CD4-positive, CD25-positive, alpha-beta regulatory T cell (primary cell): ENCODE data around the gene IL18RAP. TPM values are rescaled to one million over a fixed set of nuclear protein-coding genes. Genes with fewer than 3 reads are reported as not detected.
A peak's percentile ranks its signal among the peaks of the same experiment; 100 is the strongest.

Experiments
- ATAC-seq, 2 donors: fragments of 150-1000 bp; cut with Tn5 transposase; one replicate each; pipeline ENCODE4 v1.10.0; 2021; ENCODE audit warnings: low read depth in 2 of 2, moderate number of reproducible peaks in 2 of 2, moderate library complexity in 1 of 2
- DNase-seq, 3 donors: peaks; one replicate each; pipeline versions ENCODE4 v3.0.0 to v3.0.0-alpha.2; 2012 to 2022; ENCODE audit warnings: mixed read lengths in 1 of 3
- H3K27ac ChIP-seq: one replicate; pipeline ENCODE4 v1.7.0; 2013; ENCODE audit warnings: mild to moderate bottlenecking, low read length; ENCODE audit not compliant: insufficient read depth, poor library complexity, severe bottlenecking
- H3K27me3 ChIP-seq: one replicate; pipeline ENCODE4 v1.7.0; 2013; ENCODE audit warnings: low read length; ENCODE audit not compliant: control insufficient read depth, insufficient read depth
- H3K36me3 ChIP-seq: one replicate; pipeline ENCODE4 v1.7.0; 2013; ENCODE audit warnings: mild to moderate bottlenecking, low read length, moderate library complexity; ENCODE audit not compliant: control insufficient read depth, insufficient read depth
- H3K4me1 ChIP-seq: 2 replicates; pipeline ENCODE4 v1.7.0; 2013; ENCODE audit warnings: mild to moderate bottlenecking, low read length; ENCODE audit not compliant: insufficient read depth, control insufficient read depth, poor library complexity, severe bottlenecking
- H3K4me3 ChIP-seq: one replicate; pipeline ENCODE4 v1.7.0; 2013; ENCODE audit warnings: low read depth, mild to moderate bottlenecking, low read length, moderate library complexity
- H3K9me3 ChIP-seq, 2 experiments: 1 replicate in 1 of 2; 2 replicates in 1 of 2; pipeline ENCODE4 v1.7.0; 2013; ENCODE audit warnings: low read length in 2 of 2, mild to moderate bottlenecking in 1 of 2, moderate library complexity in 1 of 2; ENCODE audit not compliant: control insufficient read depth in 2 of 2
- H3K27ac Mint-ChIP-seq, 3 donors: one replicate each; pipeline ENCODE4 v1.8.0; 2020 to 2022; ENCODE audit warnings: mild to moderate bottlenecking in 3 of 3, mixed read lengths in 3 of 3, moderate library complexity in 2 of 3
- H3K27me3 Mint-ChIP-seq: one replicate; pipeline ENCODE4 v1.8.0; 2022; ENCODE audit warnings: mild to moderate bottlenecking, mixed read lengths
- H3K36me3 Mint-ChIP-seq: one replicate; pipeline ENCODE4 v1.8.0; 2020; ENCODE audit warnings: mixed read lengths
- H3K4me1 Mint-ChIP-seq, 4 donors: one replicate each; pipeline ENCODE4 v1.8.0; 2020 to 2022; ENCODE audit warnings: mixed read lengths in 4 of 4, mild to moderate bottlenecking in 1 of 4
- H3K4me3 Mint-ChIP-seq, 4 donors: one replicate each; pipeline ENCODE4 v1.8.0; 2020 to 2022; ENCODE audit warnings: mild to moderate bottlenecking in 4 of 4, mixed read lengths in 4 of 4, moderate library complexity in 3 of 4
- H3K9me3 Mint-ChIP-seq, 7 donors: one replicate each; pipeline ENCODE4 v1.8.0; 2020 to 2022; ENCODE audit warnings: mixed read lengths in 7 of 7, mild to moderate bottlenecking in 3 of 7, moderate library complexity in 2 of 7
- polyA plus RNA-seq, 4 donors: library from polyadenylated mRNA; unstranded; fragments of 300-500 nt; fragmentation: Illumina TruSeq; gene quantifications; one replicate each; pipeline ENCODE4 v1.2.3, GENCODE V29; 2021
- total RNA-seq: library from RNA; stranded (reverse); gene quantifications from one replicate; pipeline ENCODE4 v1.2.3, GENCODE V29; 2022

The IL18RAP gene
- total and polyA plus RNA-seq, 5 donors from 2014 or later = 0.41 to 0.44 TPM; not detected in 3

GRCh38 chr2:102424754-102425153, 1.8 kb downstream of the IL18RAP start:
- no peak overlapping the region for H3K4me3 ChIP-seq
- no peak overlapping the region for H3K4me3 Mint-ChIP-seq

GRCh38 chr2:102425441-102426132, 2.6 kb downstream of the IL18RAP start:
- Histone ChIP-seq H3K4me1 (no peaks in the 10 kb centered on the region), H3K4me3 (no peak overlapping the region), H3K27me3 (no peaks in the 10 kb centered on the region), H3K27ac (no peak overlapping the region), H3K36me3 (no peaks in the 10 kb centered on the region), H3K9me3 (no peaks in the 10 kb centered on the region)
- H3K4me1 Mint-ChIP-seq = peaks cover 15 to 43% (median 37%) of the 10 kb centered on the region in 4 donors
- no peaks in the 10 kb centered on the region for H3K36me3 Mint-ChIP-seq
- H3K4me3 Mint-ChIP-seq = no peak overlapping the region
- H3K27ac Mint-ChIP-seq = peak overlapping the region in 1 of 3 donors; percentile 20
- H3K9me3 Mint-ChIP-seq = peaks cover 0 to 2% (median 0%) of the 10 kb centered on the region in 7 donors
- H3K27me3 Mint-ChIP-seq = no peaks in the 10 kb centered on the region
- ATAC-seq (peak in 1 of 2 donors; percentile 23), DNase-seq (no peak)

More at GRCh38 chr2:102424754-102425153, 1.8 kb downstream of the IL18RAP start:
- Histone ChIP-seq H3K4me1 (peaks cover 1% of the 10 kb centered on the region), H3K27ac (no peak overlapping the region), H3K27me3 (no peaks in the 10 kb centered on the region), H3K36me3 (no peaks in the 10 kb centered on the region), H3K9me3 (no peaks in the 10 kb centered on the region)
- no peaks in the 10 kb centered on the region for H3K27me3 Mint-ChIP-seq
- ATAC-seq = peak in 1 of 2 donors; percentile 32
- H3K4me1 Mint-ChIP-seq = peaks cover 9 to 44% (median 33%) of the 10 kb centered on the region in 4 donors
- peak overlapping the region in 2 of 3 donors; percentile 49 to 83 for H3K27ac Mint-ChIP-seq
- DNase-seq = peak in 1 of 3 donors; percentile 23
- peaks cover 0 to 2% (median 0%) of the 10 kb centered on the region in 7 donors for H3K9me3 Mint-ChIP-seq
- H3K36me3 Mint-ChIP-seq = no peaks in the 10 kb centered on the region

GRCh38 chr2:102427249-102427648, 4.3 kb downstream of the IL18RAP start:
- no peak for ATAC-seq

GRCh38 chr2:102428573-102428972, 5.6 kb downstream of the IL18RAP start:
- Histone ChIP-seq H3K27me3 (no peaks in the 10 kb centered on the region), H3K36me3 (no peaks in the 10 kb centered on the region), H3K4me3 (no peak overlapping the region), H3K4me1 (no peaks in the 10 kb centered on the region), H3K9me3 (no peaks in the 10 kb centered on the region), H3K27ac (no peak overlapping the region)
- H3K36me3 Mint-ChIP-seq = no peaks in the 10 kb centered on the region
- ATAC-seq = no peak
- H3K4me1 Mint-ChIP-seq = peaks cover 15 to 30% (median 26%) of the 10 kb centered on the region in 4 donors
- H3K9me3 Mint-ChIP-seq = peaks cover 0 to 2% (median 0%) of the 10 kb centered on the region in 7 donors
- H3K4me3 Mint-ChIP-seq = no peak overlapping the region
- H3K27me3 Mint-ChIP-seq = no peaks in the 10 kb centered on the region
- DNase-seq = no peak
- no peak overlapping the region for H3K27ac Mint-ChIP-seq

More at GRCh38 chr2:102427249-102427648, 4.3 kb downstream of the IL18RAP start:
- no peak overlapping the region for H3K27ac ChIP-seq
- Mint-ChIP-seq H3K9me3 (peaks cover 0 to 2% (median 0%) of the 10 kb centered on the region in 7 donors), H3K27me3 (no peaks in the 10 kb centered on the region), H3K4me1 (peaks cover 15 to 38% (median 31%) of the 10 kb centered on the region in 4 donors), H3K36me3 (no peaks in the 10 kb centered on the region), H3K27ac (no peak overlapping the region), H3K4me3 (no peak overlapping the region)
- no peaks in the 10 kb centered on the region for H3K4me1 ChIP-seq
- no peak overlapping the region for H3K4me3 ChIP-seq
- no peaks in the 10 kb centered on the region for H3K36me3 ChIP-seq
- no peaks in the 10 kb centered on the region for H3K27me3 ChIP-seq
- DNase-seq = no peak
- no peaks in the 10 kb centered on the region for H3K9me3 ChIP-seq

- H3K9me3 ChIP-seq = no peaks in the 10 kb centered on the region
- Mint-ChIP-seq H3K36me3 (no peaks in the 10 kb centered on the region), H3K27me3 (no peaks in the 10 kb centered on the region), H3K4me3 (no peak overlapping the region), H3K4me1 (peaks cover 15 to 26% (median 25%) of the 10 kb centered on the region in 4 donors), H3K27ac (no peak overlapping the region), H3K9me3 (peaks cover 0 to 2% (median 0%) of the 10 kb centered on the region in 7 donors)
- no peak overlapping the region for H3K4me3 ChIP-seq
- DNase-seq = no peak
- no peaks in the 10 kb centered on the region for H3K36me3 ChIP-seq
- H3K27ac ChIP-seq = no peak overlapping the region
- H3K27me3 ChIP-seq = no peaks in the 10 kb centered on the region
- H3K4me1 ChIP-seq = peaks cover 3% of the 10 kb centered on the region
- ATAC-seq = no peak
Observed at GRCh38 chr2:102432386-102432785, 9.4 kb downstream of the IL18RAP start.

- peaks cover 15 to 25% (median 24%) of the 10 kb centered on the region in 4 donors for H3K4me1 Mint-ChIP-seq
Observed at GRCh38 chr2:102433973-102434654, 11.2 kb downstream of the IL18RAP start.

GRCh38 chr2:102434655-102435381, 11.9 kb downstream of the IL18RAP start:
- no peaks in the 10 kb centered on the region for H3K36me3 ChIP-seq
- no peak overlapping the region for H3K4me3 ChIP-seq
- Mint-ChIP-seq H3K27me3 (no peaks in the 10 kb centered on the region), H3K36me3 (no peaks in the 10 kb centered on the region), H3K4me1 (peaks cover 15 to 24% (median 21%) of the 10 kb centered on the region in 4 donors), H3K27ac (no peak overlapping the region), H3K9me3 (no peaks in the 10 kb centered on the region), H3K4me3 (peak overlapping the region in 1 of 4 donors; percentile 2)
- no peak overlapping the region for H3K27ac ChIP-seq
- DNase-seq (no peak), ATAC-seq (no peak)
- peaks cover 3% of the 10 kb centered on the region for H3K4me1 ChIP-seq
- no peaks in the 10 kb centered on the region for H3K9me3 ChIP-seq
- no peaks in the 10 kb centered on the region for H3K27me3 ChIP-seq

More at GRCh38 chr2:102433973-102434654, 11.2 kb downstream of the IL18RAP start:
- Histone ChIP-seq H3K36me3 (no peaks in the 10 kb centered on the region), H3K4me1 (peaks cover 3% of the 10 kb centered on the region), H3K27ac (no peak overlapping the region), H3K27me3 (no peaks in the 10 kb centered on the region), H3K4me3 (no peak overlapping the region), H3K9me3 (no peaks in the 10 kb centered on the region)
- ATAC-seq = no peak
- Mint-ChIP-seq H3K9me3 (peaks cover 0 to 2% (median 0%) of the 10 kb centered on the region in 7 donors), H3K27ac (no peak overlapping the region), H3K4me3 (no peak overlapping the region), H3K27me3 (no peaks in the 10 kb centered on the region), H3K36me3 (no peaks in the 10 kb centered on the region)
- DNase-seq = no peak
